Sigmoid colon (tissue), 4 donors: ENCODE data around the gene TRERF1.

ENCODE experiments used
- POLR2A ChIP-seq, 2 donors: fragments of 450-650 bp; IDR thresholded peaks; one replicate each; pipeline ENCODE4 v1.6.1; 2016; ENCODE audit warnings: antibody characterized with exemption in 2 of 2, mild to moderate bottlenecking in 2 of 2, moderate library complexity in 2 of 2
- POLR2AphosphoS5 ChIP-seq, 4 donors: sonication (generic); formaldehyde crosslinking; IDR thresholded peaks; one replicate each; pipeline ENCODE4 v1.6.1; 2017; ENCODE audit warnings: antibody characterized with exemption in 4 of 4
- TF ChIP-seq, protein P1 (sequence below), 4 experiments: fragments of 450-650 bp in 3 of 4; fragments of 200-600 bp in 1 of 4; IDR thresholded peaks; one replicate each; pipeline ENCODE4 v1.5.1; 2016 to 2019; ENCODE audit warnings: antibody characterized with exemption in 4 of 4, mild to moderate bottlenecking in 3 of 4, moderate library complexity in 2 of 4

DNA sequence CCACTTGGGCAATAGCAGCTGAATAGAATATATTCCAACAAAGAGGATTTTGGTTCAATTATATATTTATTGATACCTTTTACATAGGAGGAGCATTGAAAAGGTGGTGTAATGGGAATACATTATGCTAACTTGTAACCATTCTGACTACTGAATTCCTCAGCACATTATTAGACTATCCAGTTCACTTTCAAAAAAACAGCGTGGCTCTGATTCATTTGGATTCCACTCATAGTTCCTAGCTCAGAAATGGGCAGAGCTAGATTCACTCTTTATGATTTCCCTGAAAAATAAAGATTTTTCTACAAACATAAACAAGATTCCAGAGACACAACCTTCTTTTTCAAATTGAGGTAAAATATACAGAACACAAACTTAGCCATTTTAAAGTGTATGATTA, 9.2 kb upstream of the TRERF1 start:
- TF ChIP-seq, protein P1, sequence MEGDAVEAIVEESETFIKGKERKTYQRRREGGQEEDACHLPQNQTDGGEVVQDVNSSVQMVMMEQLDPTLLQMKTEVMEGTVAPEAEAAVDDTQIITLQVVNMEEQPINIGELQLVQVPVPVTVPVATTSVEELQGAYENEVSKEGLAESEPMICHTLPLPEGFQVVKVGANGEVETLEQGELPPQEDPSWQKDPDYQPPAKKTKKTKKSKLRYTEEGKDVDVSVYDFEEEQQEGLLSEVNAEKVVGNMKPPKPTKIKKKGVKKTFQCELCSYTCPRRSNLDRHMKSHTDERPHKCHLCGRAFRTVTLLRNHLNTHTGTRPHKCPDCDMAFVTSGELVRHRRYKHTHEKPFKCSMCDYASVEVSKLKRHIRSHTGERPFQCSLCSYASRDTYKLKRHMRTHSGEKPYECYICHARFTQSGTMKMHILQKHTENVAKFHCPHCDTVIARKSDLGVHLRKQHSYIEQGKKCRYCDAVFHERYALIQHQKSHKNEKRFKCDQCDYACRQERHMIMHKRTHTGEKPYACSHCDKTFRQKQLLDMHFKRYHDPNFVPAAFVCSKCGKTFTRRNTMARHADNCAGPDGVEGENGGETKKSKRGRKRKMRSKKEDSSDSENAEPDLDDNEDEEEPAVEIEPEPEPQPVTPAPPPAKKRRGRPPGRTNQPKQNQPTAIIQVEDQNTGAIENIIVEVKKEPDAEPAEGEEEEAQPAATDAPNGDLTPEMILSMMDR (IDR thresholded peaks at IDR 0.05), result no peak
- TF ChIP-seq POLR2AphosphoS5 (IDR thresholded peaks at IDR 0.05), result no peak
- TF ChIP-seq POLR2A (IDR thresholded peaks at IDR 0.05), result no peak
